ENCODE measurements around the gene IFNGR1. TPM values are rescaled to one million over a fixed set of nuclear protein-coding genes. Genes with fewer than 3 reads are reported as not detected.

IFNGR1 gene
- total RNA-seq, 1 experiment from 2014 or later = 94.4 TPM

GRCh38 chr6:137172734-137173431, 46.3 kb downstream of the IFNGR1 start:
- Histone ChIP-seq H3K27ac (no peak overlapping the region), H3K4me3 (no peak overlapping the region), H3K4me1 (replicated peaks) (no peaks in the 10 kb centered on the region), H3K36me3 (no peaks in the 10 kb centered on the region), H3K27me3 (replicated peaks) (no peaks in the 10 kb centered on the region; the same call in 1 of the 2 replicates), H3K9me3 (replicated peaks) (peaks cover 2% of the 10 kb centered on the region)
- DNase-seq (ENCODE audit: low read depth in 1 of 2, low spot score in 2 of 2) = no peak

DNA sequence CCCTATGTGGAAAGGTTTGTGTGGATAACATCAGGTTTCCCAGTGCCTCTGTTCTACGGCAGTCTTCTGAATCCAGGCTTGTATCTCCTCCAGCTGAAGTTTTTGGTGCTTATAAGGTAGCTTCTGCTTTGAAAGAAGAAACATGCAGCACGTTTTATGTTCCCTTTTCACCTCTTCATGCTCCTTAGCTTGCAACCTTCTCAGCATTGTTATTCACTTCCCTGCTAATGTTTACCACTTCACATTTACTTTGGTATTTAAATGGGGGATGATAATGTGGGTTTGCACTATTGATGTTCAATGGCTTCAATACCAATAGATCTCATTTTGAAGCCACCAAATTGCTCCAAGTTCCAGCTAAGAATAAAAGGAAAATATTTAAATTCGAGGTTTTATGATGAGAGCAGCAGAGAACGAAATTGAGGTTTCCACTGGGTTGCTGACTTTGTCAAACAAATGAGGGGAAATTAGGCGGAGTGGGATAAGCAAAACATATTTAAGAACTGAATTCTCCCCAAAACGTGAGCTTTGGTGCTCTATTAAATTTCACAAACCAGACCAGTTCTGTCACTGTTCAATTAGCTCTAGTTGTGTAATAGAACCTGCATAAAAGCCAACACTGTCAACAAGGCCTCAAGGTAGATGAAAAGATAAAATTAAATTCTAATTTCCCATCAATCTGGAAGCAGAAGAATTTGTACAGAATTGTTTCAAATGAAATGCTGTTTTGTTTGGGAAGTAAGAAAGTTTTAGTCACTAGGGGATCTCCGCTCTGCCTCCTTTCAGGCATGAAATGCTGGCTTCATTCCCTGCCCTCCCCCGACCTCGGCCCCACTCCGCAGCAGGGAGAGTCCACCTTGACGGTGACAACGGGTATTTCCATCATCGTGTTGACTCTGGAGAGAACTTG, 47.1 kb downstream of the IFNGR1 start:
- no peak for DNase-seq (ENCODE audit: low read depth in 1 of 2, low spot score in 2 of 2)
- no peak overlapping the region for H3K4me3 ChIP-seq
- H3K27ac ChIP-seq = no peak overlapping the region
- H3K36me3 ChIP-seq = no peaks in the 10 kb centered on the region
- H3K27me3 ChIP-seq (replicated peaks) = no peaks in the 10 kb centered on the region; the same call in 1 of the 2 replicates
- H3K9me3 ChIP-seq (replicated peaks) = no peaks in the 10 kb centered on the region
- H3K4me1 ChIP-seq (replicated peaks) = no peaks in the 10 kb centered on the region

DNA sequence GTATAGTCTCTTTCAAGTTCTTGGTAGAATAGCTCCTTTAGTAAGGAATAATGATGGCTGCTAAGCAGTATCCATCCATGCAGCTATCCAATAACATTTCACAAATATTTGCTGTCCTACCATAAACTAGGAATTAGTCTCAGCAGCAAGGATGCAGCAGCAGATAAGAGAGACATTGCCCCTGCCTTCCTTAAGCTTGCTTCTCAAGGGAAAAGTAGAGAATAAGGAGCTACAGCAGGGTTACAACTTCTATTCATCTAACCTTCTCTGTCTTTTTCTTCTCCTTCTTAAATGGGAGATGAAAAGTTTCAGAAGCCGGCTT, 48.2 kb downstream of the IFNGR1 start:
- no peak overlapping the region for H3K4me3 ChIP-seq
- no peak overlapping the region for H3K27ac ChIP-seq
- no peak for DNase-seq (ENCODE audit: low read depth in 1 of 2, low spot score in 2 of 2)
- no peaks in the 10 kb centered on the region for H3K4me1 ChIP-seq (replicated peaks)
- no peaks in the 10 kb centered on the region for H3K9me3 ChIP-seq (replicated peaks)
- H3K36me3 ChIP-seq = no peaks in the 10 kb centered on the region
- no peaks in the 10 kb centered on the region; the same call in 1 of the 2 replicates for H3K27me3 ChIP-seq (replicated peaks)

- H3K4me1 ChIP-seq (replicated peaks) = no peaks in the 10 kb centered on the region
These were observed 48.7 kb downstream of the IFNGR1 start for GRCh38 chr6:137170266-137171052.

DNA sequence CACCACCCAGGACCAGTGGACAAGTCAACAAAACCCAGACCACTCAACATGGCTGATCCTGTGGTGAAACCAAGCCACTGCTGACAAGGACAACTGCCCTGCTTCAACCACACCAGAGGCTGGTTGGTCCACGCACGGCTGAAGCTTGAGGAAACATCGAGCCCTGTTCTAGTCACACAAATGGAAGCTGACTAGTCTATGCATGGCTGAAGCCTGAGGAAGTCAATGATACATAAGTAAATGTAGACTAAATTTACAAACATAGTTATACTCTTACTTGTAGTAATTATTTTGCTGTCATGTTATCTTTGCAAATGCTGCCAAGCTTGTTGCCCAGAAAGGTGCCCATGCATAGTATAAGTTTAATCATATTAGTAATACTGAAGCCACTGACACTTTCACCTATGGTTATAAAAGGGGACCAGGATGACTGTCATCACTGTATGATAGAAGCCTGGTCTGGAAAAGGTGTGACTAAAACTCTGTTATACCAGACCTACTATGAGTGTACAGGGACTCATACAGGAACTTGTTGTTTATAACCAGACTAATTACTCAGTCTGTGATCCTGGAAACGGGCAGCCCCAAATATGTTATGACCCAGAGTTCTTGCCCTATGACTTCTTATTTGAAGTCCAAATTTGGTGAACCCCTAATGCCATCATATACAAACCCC, 51.3 kb downstream of the IFNGR1 start:
- Histone ChIP-seq H3K36me3 (no peaks in the 10 kb centered on the region), H3K4me3 (no peak overlapping the region), H3K27me3 (replicated peaks) (no peaks in the 10 kb centered on the region; the same call in 1 of the 2 replicates), H3K4me1 (replicated peaks) (no peaks in the 10 kb centered on the region), H3K9me3 (replicated peaks) (no peaks in the 10 kb centered on the region), H3K27ac (no peak overlapping the region)
- no peak for DNase-seq (ENCODE audit: low read depth in 1 of 2, low spot score in 2 of 2)

More at GRCh38 chr6:137170266-137171052, 48.7 kb downstream of the IFNGR1 start:
- Histone ChIP-seq H3K27ac (no peak overlapping the region), H3K4me3 (no peak overlapping the region), H3K9me3 (replicated peaks) (no peaks in the 10 kb centered on the region), H3K27me3 (replicated peaks) (no peaks in the 10 kb centered on the region; the same call in 1 of the 2 replicates), H3K36me3 (no peaks in the 10 kb centered on the region)
- DNase-seq (ENCODE audit: low read depth in 1 of 2, low spot score in 2 of 2) = no peak

GRCh38 chr6:137166247-137167098, 52.7 kb downstream of the IFNGR1 start:
- no peaks in the 10 kb centered on the region for H3K4me1 ChIP-seq (replicated peaks)
- no peaks in the 10 kb centered on the region for H3K36me3 ChIP-seq
- H3K27ac ChIP-seq = no peak overlapping the region
- no peaks in the 10 kb centered on the region; the same call in 1 of the 2 replicates for H3K27me3 ChIP-seq (replicated peaks)
- DNase-seq (ENCODE audit: low read depth in 1 of 2, low spot score in 2 of 2) = no peak
- no peak overlapping the region for H3K4me3 ChIP-seq
- no peaks in the 10 kb centered on the region for H3K9me3 ChIP-seq (replicated peaks)

- H3K36me3 ChIP-seq = no peaks in the 10 kb centered on the region
- no peaks in the 10 kb centered on the region; the same call in 1 of the 2 replicates for H3K4me1 ChIP-seq (replicated peaks)
- no peaks in the 10 kb centered on the region; the same call in 1 of the 2 replicates for H3K27me3 ChIP-seq (replicated peaks)
- H3K4me3 ChIP-seq = no peak overlapping the region
- H3K9me3 ChIP-seq (replicated peaks) = no peaks in the 10 kb centered on the region
- H3K27ac ChIP-seq = no peak overlapping the region
- no peak for DNase-seq (ENCODE audit: low read depth in 1 of 2, low spot score in 2 of 2)
These were observed 53.6 kb downstream of the IFNGR1 start for GRCh38 chr6:137165375-137166246.

DNA sequence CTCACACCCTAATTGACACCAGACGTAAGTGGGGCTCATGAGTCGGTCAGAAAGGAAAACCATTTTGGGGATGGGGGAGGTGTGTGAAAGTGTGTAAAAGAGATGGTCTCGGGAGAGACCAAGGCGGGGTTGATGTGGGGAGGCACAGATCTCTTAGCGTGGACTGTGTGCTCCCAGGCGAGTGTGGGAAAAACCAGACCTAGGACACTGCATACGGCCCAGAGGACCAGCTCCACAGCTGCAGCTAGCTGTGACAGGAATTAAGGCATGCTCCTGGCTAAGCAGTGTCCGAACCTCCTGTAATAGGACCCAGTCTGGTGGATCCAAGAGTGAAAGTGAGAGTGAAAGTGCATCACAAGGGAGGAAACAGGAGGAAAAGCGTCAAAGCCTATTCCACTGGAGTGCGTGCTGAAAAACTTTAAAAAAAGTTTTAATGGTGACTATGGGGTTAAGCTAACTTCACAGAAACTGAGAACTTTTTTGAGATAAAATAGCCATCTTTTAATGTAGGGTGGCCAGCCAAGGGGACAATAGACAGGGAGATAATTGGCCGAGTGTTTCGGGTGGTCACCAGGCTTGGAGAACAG, 55.4 kb downstream of the IFNGR1 start:
- Histone ChIP-seq H3K9me3 (replicated peaks) (no peaks in the 10 kb centered on the region), H3K4me3 (no peak overlapping the region), H3K36me3 (no peaks in the 10 kb centered on the region), H3K27me3 (replicated peaks) (no peaks in the 10 kb centered on the region), H3K27ac (no peak overlapping the region), H3K4me1 (replicated peaks) (no peaks in the 10 kb centered on the region; the same call in 1 of the 2 replicates)
- no peak for DNase-seq (ENCODE audit: low read depth in 1 of 2, low spot score in 2 of 2)

DNA sequence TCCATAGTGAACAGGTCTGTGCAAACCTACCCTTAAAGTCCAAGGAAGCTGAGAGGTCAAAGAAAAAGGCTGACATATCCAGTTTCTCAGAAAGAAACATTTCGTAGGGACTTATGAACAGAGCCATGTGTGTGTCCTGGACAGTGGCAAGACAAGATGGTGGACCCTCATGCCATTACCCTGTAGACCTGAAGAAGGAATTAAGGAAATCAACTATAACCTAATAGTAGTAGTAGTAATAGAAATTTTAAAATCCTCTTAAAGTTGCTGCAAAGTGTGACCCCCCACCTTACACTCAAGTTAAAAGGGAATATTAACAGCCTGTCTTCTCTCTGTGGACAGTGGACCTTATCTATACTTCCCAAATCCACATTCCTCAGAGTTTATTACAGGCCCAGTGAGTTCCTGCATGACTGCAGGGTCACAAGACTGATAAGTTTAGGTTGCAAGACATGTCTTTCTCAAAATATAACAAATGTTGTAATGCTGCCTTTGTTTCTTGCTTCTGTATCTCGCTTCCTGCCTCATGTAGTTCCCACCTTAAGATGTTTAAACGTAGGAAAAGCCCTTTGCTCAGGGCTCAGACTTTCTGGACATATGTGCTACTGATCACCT, 56.4 kb downstream of the IFNGR1 start:
- Histone ChIP-seq H3K36me3 (no peaks in the 10 kb centered on the region), H3K27me3 (replicated peaks) (no peaks in the 10 kb centered on the region), H3K4me1 (replicated peaks) (no peaks in the 10 kb centered on the region; the same call in 1 of the 2 replicates), H3K4me3 (no peak overlapping the region), H3K9me3 (replicated peaks) (no peaks in the 10 kb centered on the region), H3K27ac (no peak overlapping the region)
- DNase-seq (ENCODE audit: low read depth in 1 of 2, low spot score in 2 of 2) = no peak

DNA sequence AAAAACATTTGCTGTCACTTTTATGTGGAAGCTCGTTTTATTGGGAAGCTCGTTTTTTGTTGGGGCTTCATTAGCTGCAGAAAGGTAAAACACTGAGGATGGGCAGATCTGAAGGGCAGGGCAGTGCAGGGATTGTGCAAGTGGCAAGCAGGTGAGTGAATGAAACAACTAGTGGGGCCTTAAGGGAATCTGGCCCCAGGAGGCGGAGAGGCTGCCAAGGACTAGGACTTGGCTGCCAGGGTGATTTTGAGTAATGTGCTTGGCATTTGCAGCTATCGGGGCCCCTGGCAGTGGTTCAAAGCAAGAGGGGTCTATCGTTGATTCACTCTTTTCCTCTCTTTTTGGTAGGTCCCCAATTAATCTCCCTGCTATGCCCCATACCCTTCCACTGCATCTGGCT, 57.2 kb downstream of the IFNGR1 start:
- Histone ChIP-seq H3K27ac (no peak overlapping the region), H3K4me1 (replicated peaks) (no peaks in the 10 kb centered on the region; the same call in 1 of the 2 replicates), H3K4me3 (no peak overlapping the region), H3K9me3 (replicated peaks) (no peaks in the 10 kb centered on the region), H3K36me3 (no peaks in the 10 kb centered on the region), H3K27me3 (replicated peaks) (no peaks in the 10 kb centered on the region)
- DNase-seq (ENCODE audit: low read depth in 1 of 2, low spot score in 2 of 2) = no peak

DNA sequence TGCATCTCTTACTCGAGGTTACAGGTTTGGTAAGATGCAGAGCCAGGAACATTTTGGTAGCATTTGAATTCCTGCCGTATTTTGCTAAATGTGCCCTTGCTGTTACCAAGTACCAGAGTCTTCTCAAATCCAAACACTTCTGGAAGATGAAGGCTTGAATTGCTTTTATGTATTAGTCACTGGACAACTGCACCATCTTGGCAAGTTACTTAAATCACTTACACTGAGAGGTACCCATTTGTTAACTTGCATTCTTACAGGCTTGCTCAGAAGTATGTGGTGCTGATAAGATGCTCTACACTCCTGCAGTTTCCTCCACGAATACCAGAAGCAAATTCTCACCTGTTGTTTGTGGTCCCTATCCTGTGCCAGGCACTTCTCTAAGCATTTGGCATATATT, 58.4 kb downstream of the IFNGR1 start:
- no peak for DNase-seq (ENCODE audit: low read depth in 1 of 2, low spot score in 2 of 2)
- Histone ChIP-seq H3K4me1 (replicated peaks) (no peaks in the 10 kb centered on the region; the same call in 1 of the 2 replicates), H3K27me3 (replicated peaks) (no peaks in the 10 kb centered on the region), H3K4me3 (no peak overlapping the region), H3K27ac (no peak overlapping the region), H3K9me3 (replicated peaks) (no peaks in the 10 kb centered on the region), H3K36me3 (no peaks in the 10 kb centered on the region)

Data from SJSA1 (cell line).